ENCODE results near the gene BBS4. TPM values are rescaled to one million over a fixed set of nuclear protein-coding genes. Genes with fewer than 3 reads are reported as not detected.

BBS4 gene
- total RNA-seq, 1 donor: 6.7 TPM

- DNase-seq (ENCODE audit: low read depth in 2 of 3, low spot score in 2 of 3): no peak
Measured at GRCh38 chr15:72787526-72787925, 101.5 kb downstream of the BBS4 start.

Small RNA genes lying within 50 kb of the gene (small RNA-seq; reads per million reads assigned to genes)
- gene RN7SL853P: not detected

Other genes with a start within 250 kb of the BBS4 start
- 26.9 TPM for gene ARIH1, start 211.9 kb upstream of the BBS4 start, total RNA-seq
- gene GOLGA6B, start 31.5 kb upstream of the BBS4 start, total RNA-seq: not detected
- gene HIGD2B, start within 50 bp of the BBS4 start, total RNA-seq: under 0.01 TPM
- 79.2 TPM for gene ADPGK, start 97.6 kb downstream of the BBS4 start, total RNA-seq

Measured in hematopoietic multipotent progenitor cell (in vitro differentiated cells).